Immature natural killer cell (primary cell): ENCODE results near the gene SGSM1. TPM values are rescaled to one million over a fixed set of nuclear protein-coding genes. Genes with fewer than 3 reads are reported as not detected.

Experiments
- DNase-seq, 3 donors: peaks; one replicate each; pipeline ENCODE4 v3.0.0; 2022; ENCODE audit warnings: mixed read lengths in 1 of 3
- H3K27ac Mint-ChIP-seq, 6 donors: one replicate each; pipeline ENCODE4 v1.8.0; 2020; ENCODE audit warnings: mixed read lengths in 6 of 6, mild to moderate bottlenecking in 5 of 6, inconsistent platforms in 4 of 6, moderate library complexity in 3 of 6
- H3K27me3 Mint-ChIP-seq, 3 donors: one replicate each; pipeline ENCODE4 v1.8.0; 2020 to 2021; ENCODE audit warnings: low read depth in 3 of 3, mild to moderate bottlenecking in 3 of 3, mixed read lengths in 3 of 3, moderate library complexity in 3 of 3, inconsistent platforms in 1 of 3
- H3K36me3 Mint-ChIP-seq, 3 donors: one replicate each; pipeline ENCODE4 v1.8.0; 2020; ENCODE audit warnings: mixed read lengths in 3 of 3, inconsistent platforms in 2 of 3, mild to moderate bottlenecking in 2 of 3
- H3K4me1 Mint-ChIP-seq, 2 donors: one replicate each; pipeline ENCODE4 v1.8.0; 2020; ENCODE audit warnings: inconsistent platforms in 2 of 2, mild to moderate bottlenecking in 2 of 2, mixed read lengths in 2 of 2, moderate library complexity in 1 of 2
- H3K4me3 Mint-ChIP-seq, 5 donors: one replicate each; pipeline ENCODE4 v1.8.0; 2020; ENCODE audit warnings: mild to moderate bottlenecking in 5 of 5, mixed read lengths in 5 of 5, inconsistent platforms in 3 of 5, moderate library complexity in 3 of 5
- H3K9me3 Mint-ChIP-seq, 6 donors: one replicate each; pipeline ENCODE4 v1.8.0; 2020; ENCODE audit warnings: mild to moderate bottlenecking in 6 of 6, mixed read lengths in 6 of 6, inconsistent platforms in 4 of 6, moderate library complexity in 3 of 6
- polyA plus RNA-seq, 3 donors: library from polyadenylated mRNA; unstranded; fragments of 300-500 nt; fragmentation: Illumina TruSeq; gene quantifications; one replicate each; pipeline ENCODE4 v1.2.3, GENCODE V29; 2021

SGSM1 gene
- polyA plus RNA-seq, 3 donors from 2014 or later, result 1.5 to 3.9 (median 2.4) TPM

DNA sequence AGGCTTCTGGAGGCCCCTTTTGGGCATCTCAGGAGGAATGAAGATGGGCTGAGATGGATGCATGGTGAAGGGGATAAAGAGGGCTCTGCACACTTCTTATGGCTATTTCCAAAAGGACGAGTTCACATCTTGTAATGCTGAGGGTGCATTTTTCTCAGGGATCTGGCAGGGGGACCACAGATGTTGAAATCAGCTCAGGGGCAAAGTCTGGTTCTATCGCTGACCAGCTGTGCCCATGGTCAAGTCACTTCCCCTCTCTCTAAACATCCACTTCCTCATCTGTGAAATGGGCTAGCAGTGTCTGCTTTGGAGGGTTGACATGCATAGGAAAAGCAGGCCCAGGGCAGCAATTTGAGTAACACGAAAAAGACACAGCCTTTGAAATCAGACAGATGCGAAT lies 114.0 kb downstream of the SGSM1 start:
- Mint-ChIP-seq H3K27ac (no peak overlapping the region), H3K36me3 (peaks cover 17 to 35% (median 28%) of the 10 kb centered on the region in 3 donors), H3K4me3 (no peak overlapping the region), H3K9me3 (no peaks in the 10 kb centered on the region), H3K4me1 (no peaks in the 10 kb centered on the region), H3K27me3 (peaks cover 0 to 2% (median 2%) of the 10 kb centered on the region in 3 donors)
- DNase-seq, result no peak

DNA sequence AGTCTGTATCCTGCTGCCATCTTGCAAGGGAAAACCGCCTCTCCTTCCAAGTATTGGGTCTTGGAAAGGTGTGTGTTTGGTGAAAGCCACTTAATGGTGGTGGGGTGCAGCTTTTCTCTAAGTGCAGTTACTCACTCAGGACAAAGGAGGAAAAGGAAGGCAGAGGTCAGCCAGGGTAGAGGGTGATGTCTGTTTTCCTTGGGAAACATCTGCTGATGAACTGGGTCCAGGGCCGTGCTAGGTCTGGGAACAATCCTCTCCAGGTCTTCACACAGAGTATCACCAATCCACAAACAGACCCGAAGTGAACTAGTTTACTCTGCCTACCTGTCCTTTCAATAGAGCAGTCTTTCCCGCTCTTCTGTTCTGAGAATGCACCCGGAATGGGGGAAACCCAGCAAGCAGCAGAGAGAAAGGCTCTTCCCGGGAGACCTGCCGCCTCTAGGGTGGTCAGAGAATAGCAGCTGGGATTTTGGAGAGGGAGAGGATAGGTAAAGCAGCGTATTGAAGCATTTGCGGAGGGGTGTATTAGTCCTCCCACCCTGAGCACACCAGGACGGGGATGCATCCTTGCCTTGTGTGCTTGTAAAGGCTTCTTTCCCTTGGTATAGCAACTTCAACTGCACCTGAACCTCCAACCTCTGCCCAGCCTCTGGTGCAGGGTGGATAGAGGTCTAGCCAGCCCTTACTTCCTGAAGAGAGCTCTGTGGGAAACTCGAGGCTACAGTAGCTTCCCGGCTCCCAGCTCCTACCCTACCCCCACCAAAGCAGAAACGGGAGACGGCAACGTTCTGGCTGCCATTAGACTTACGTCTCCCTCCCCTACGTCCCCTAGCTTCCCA lies 119.8 kb downstream of the SGSM1 start:
- peaks cover 10 to 30% (median 13%) of the 10 kb centered on the region in 3 donors for H3K36me3 Mint-ChIP-seq
- H3K27ac Mint-ChIP-seq, result no peak overlapping the region
- no peak overlapping the region for H3K4me3 Mint-ChIP-seq
- H3K9me3 Mint-ChIP-seq, result no peaks in the 10 kb centered on the region
- H3K27me3 Mint-ChIP-seq, result peaks cover 0 to 2% (median 0%) of the 10 kb centered on the region in 3 donors
- no peaks in the 10 kb centered on the region for H3K4me1 Mint-ChIP-seq
- DNase-seq, result no peak

DNA sequence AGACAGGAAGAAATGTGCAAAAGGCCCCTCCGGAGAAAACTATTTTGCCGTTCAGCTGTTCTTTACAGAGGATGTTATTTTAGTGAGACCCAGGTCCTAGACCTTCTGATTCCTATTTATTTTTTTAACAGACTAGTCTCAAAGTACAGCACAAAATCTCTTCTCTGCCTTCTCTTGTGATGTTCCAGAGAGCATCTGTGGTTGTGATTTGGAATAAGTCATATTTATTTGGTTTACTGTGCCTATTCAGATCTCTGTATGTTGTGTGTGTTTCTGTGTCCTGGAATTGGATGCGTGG lies 120.4 kb downstream of the SGSM1 start:
- peaks cover 0 to 2% (median 0%) of the 10 kb centered on the region in 3 donors for H3K27me3 Mint-ChIP-seq
- no peak for DNase-seq
- peaks cover 8 to 27% (median 9%) of the 10 kb centered on the region in 3 donors for H3K36me3 Mint-ChIP-seq
- no peak overlapping the region for H3K27ac Mint-ChIP-seq
- H3K4me3 Mint-ChIP-seq, result no peak overlapping the region
- H3K4me1 Mint-ChIP-seq, result no peaks in the 10 kb centered on the region
- no peaks in the 10 kb centered on the region for H3K9me3 Mint-ChIP-seq

DNA sequence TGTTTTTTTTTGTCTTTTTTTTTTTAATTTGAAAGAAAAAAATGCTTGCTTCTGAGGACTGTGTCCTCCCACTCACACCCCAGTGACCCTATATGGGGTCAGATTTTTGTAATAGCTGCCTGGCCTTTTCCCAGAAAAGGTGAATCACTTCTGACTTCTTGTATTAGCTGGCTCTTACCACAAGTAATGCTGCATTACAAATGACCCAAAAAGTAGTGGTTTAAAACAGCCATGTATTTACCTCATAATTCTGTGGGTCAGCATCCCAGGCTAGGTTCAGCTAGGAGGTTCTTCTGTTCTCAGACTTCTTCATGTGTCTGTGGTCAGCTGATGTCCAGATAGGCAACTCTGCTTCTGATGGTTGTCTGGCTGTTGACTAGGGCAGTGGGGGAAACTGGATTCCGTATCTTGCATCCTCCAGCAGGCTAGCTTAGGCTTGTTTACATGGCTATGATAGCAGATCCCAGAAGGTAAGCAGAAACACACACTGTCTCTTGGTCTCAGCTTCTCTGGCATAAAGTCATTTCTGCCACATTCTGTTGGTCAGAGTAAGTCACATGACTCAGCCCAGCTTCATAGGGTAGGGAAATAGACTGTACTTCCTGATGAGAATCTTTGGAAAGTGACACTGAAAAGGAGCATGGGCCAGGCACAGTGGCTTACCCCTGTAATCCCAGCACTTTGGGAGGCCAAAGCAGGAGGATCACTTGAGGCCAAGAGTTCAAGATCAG lies 121.0 kb downstream of the SGSM1 start:
- H3K4me3 Mint-ChIP-seq, result no peak overlapping the region
- peaks cover 7 to 26% (median 8%) of the 10 kb centered on the region in 3 donors for H3K36me3 Mint-ChIP-seq
- no peak for DNase-seq
- no peaks in the 10 kb centered on the region for H3K4me1 Mint-ChIP-seq
- H3K27ac Mint-ChIP-seq, result no peak overlapping the region
- no peaks in the 10 kb centered on the region for H3K9me3 Mint-ChIP-seq
- peaks cover 0 to 2% (median 0%) of the 10 kb centered on the region in 3 donors for H3K27me3 Mint-ChIP-seq

DNA sequence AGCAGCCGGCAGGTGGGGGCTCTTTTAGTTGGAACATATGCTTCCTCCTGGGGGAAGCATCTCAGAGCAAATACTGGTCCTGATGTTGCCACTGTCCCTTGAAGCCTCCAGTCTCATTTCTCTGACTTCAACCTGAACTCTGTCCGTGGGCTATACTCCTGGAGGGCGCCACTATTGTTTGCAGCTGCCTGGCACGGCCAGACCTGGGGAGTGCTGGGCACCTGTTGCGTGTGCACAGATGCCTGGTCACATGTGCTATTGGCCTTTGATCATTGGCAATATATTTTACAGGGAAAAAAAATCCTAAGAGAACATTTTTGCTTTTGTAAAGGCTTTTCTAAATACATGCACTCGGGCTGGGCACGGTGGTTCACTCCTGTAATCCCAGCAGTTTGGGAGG lies 122.3 kb downstream of the SGSM1 start:
- H3K4me3 Mint-ChIP-seq, result no peak overlapping the region
- DNase-seq, result no peak
- no peak overlapping the region for H3K27ac Mint-ChIP-seq
- peaks cover 5 to 23% (median 7%) of the 10 kb centered on the region in 3 donors for H3K36me3 Mint-ChIP-seq
- no peaks in the 10 kb centered on the region for H3K9me3 Mint-ChIP-seq
- H3K27me3 Mint-ChIP-seq, result peaks cover 0 to 2% (median 0%) of the 10 kb centered on the region in 3 donors
- no peaks in the 10 kb centered on the region for H3K4me1 Mint-ChIP-seq

DNA sequence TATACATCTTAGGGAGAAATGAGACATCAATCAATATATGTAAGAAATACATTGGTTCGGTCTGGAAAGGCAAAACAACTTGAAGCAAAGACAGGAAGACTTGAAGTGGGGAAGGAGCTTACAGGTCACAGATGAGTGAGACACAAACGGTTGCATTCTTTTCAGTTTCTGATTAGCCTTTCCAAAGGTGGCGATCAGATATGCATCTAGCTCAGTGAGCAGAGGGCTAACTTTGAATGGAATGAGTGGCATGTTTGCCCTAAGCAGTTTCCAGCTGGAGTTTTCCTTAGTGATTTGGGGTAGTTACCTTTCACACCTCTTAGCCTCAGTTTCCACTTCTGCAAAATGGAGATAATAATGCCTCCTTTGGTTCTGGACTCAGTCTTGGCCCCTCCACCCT lies 124.7 kb downstream of the SGSM1 start:
- Mint-ChIP-seq H3K36me3 (peaks cover 0 to 10% (median 7%) of the 10 kb centered on the region in 3 donors), H3K4me3 (no peak overlapping the region), H3K4me1 (no peaks in the 10 kb centered on the region), H3K27me3 (peaks cover 0 to 2% (median 0%) of the 10 kb centered on the region in 3 donors), H3K9me3 (no peaks in the 10 kb centered on the region), H3K27ac (no peak overlapping the region)
- no peak for DNase-seq

DNA sequence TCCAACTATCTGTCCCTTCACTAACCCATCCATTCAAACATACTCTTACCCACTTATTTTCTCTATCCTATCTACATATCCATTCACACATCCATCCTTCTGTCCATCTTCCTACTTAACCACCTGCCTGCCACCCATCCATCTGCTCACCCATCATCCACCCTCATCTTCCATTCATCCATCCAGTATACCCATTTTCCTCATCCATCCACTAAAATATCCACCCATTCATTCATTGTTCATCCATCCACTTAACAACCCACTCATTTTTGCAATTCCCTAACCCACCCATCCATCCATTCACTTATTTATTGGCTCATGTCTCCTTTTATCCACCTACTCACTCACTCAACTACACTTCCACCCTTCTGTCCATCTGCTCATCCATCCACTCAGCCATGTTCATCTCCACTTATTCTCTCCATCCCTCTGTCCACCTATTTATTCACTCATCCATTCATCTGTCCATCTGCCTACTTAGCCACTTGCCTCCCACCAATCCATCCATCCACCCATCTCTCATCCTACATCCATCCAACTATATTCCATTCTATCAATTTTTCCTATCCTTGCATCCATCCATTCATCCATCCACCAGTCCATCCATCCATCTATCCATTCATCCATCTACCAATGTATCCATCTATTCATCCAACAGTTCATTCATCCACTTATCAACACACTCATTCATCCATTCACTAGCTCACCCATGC lies 129.9 kb downstream of the SGSM1 start:
- H3K36me3 Mint-ChIP-seq, result no peaks in the 10 kb centered on the region
- H3K27ac Mint-ChIP-seq, result no peak overlapping the region
- no peak overlapping the region for H3K4me3 Mint-ChIP-seq
- H3K9me3 Mint-ChIP-seq, result no peaks in the 10 kb centered on the region
- DNase-seq, result no peak
- no peaks in the 10 kb centered on the region for H3K4me1 Mint-ChIP-seq
- H3K27me3 Mint-ChIP-seq, result peaks cover 0 to 7% (median 3%) of the 10 kb centered on the region in 3 donors

DNA sequence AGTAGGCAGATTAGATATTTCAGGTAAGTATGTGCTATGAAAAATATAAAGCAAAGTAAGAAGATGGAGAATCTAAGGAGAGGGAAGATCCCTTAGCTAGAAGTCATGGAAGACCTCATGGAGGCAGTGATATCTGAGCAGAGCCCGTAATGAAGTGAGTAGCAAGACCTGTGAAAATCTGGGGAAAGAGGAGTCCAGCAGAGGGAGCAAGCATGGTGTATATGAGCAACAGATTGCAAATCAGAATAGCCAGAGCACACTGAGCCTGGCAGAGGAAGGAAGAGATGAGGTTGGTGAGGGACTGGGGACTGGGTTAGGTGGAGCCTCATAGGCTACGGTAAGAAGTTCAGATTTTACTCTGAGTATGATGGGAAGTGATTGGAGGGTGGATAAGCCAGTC lies 131.1 kb downstream of the SGSM1 start:
- no peaks in the 10 kb centered on the region for H3K4me1 Mint-ChIP-seq
- H3K27me3 Mint-ChIP-seq, result peaks cover 0 to 7% (median 3%) of the 10 kb centered on the region in 3 donors
- H3K36me3 Mint-ChIP-seq, result no peaks in the 10 kb centered on the region
- H3K27ac Mint-ChIP-seq, result no peak overlapping the region
- DNase-seq, result no peak
- no peak overlapping the region for H3K4me3 Mint-ChIP-seq
- no peaks in the 10 kb centered on the region for H3K9me3 Mint-ChIP-seq

DNA sequence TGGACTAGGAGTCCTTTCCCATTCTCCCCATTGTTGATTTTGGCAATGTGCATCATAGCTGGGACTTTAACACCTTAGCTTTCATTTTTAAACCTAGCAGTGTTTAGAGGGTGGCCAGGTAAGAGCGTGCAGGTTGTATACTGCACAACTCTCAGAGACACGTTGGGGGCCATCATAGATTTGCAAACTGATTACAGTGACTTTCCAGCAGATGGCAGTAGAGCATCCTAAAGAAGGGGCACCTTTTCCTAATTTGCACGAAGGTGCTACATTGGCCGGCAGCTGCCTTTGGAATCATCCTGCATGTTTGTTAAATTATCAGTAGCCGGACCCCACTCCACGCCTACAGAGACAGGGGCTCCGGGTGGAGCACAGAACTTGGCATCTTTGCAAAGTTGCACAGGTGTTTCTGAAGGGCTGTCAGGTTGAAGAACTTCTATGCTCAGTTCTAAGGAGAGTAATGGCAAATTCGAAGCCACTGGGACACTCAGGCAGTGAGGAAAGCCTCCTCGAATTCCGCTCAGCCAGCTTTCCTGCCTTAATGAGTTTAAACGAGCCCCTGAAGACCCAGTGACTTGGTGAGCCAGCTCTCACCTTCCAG lies 132.8 kb downstream of the SGSM1 start:
- Mint-ChIP-seq H3K27ac (no peak overlapping the region), H3K27me3 (peaks cover 2 to 7% (median 3%) of the 10 kb centered on the region in 3 donors), H3K4me1 (no peaks in the 10 kb centered on the region), H3K9me3 (no peaks in the 10 kb centered on the region), H3K36me3 (no peaks in the 10 kb centered on the region), H3K4me3 (no peak overlapping the region)
- DNase-seq, result peak; percentile 43 to 54 (median 46)

DNA sequence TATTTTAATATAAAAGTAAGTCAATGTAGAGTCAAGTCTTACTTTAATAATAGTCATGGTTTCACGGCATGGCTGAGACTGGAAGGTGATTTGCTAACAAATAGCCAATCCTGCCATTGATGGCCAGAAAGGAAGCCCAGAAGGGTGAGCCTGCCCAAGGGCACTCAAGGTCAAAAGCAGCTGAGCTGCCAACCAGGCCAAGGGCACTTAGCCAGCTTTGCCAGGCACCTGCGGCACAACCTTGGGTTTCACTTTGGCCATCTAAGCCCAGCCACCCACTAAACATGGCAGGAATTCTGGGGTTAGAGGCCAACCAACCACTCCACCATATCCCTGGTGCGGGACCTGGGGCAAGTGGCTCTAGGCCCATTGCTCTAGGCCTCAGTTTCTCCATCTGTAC lies 136.3 kb downstream of the SGSM1 start:
- H3K9me3 Mint-ChIP-seq, result no peaks in the 10 kb centered on the region
- no peaks in the 10 kb centered on the region for H3K4me1 Mint-ChIP-seq
- H3K27ac Mint-ChIP-seq, result no peak overlapping the region
- H3K27me3 Mint-ChIP-seq, result peaks cover 4 to 12% (median 10%) of the 10 kb centered on the region in 3 donors
- no peak overlapping the region for H3K4me3 Mint-ChIP-seq
- H3K36me3 Mint-ChIP-seq, result no peaks in the 10 kb centered on the region
- DNase-seq, result no peak

DNA sequence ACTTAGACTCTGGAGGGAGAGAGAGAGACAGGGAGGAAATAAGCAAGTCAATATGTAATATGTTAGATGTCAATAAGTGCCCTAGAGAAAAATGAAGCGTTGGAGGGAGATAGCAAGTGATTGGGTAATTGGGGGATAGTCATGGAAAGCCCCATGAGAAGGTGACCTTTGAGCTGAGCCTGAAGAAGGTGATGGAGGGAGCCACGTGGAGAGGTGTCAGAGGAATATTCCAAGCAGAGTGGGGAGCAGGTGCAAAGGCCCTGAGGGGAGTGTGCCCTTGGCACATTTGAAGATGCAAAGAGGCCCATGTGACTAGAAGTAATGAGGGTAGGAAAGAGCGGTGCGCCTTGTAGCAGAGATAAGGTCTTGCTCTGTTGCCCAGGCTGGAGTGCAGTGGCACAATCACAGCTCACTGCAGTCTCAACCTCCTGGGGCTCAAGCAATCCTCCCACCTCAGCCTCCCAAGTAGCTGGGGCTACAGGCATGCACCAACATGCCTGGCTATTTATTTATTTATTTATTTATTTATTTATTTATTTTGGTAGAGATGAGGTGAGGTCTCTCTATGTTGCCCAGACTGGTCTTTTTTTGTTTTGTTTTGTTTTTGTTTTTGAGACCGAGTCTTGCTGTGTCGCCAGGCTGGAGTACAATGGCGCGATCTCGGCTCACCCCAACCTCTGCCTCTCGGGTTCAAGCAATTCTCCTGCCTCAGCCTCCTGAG lies 138.4 kb downstream of the SGSM1 start:
- Mint-ChIP-seq H3K27ac (no peak overlapping the region), H3K4me1 (peaks cover 0 to under 1% of the 10 kb centered on the region in 2 donors), H3K9me3 (no peaks in the 10 kb centered on the region), H3K4me3 (no peak overlapping the region), H3K27me3 (peaks cover 4 to 23% (median 5%) of the 10 kb centered on the region in 3 donors), H3K36me3 (no peaks in the 10 kb centered on the region)
- DNase-seq, result no peak

DNA sequence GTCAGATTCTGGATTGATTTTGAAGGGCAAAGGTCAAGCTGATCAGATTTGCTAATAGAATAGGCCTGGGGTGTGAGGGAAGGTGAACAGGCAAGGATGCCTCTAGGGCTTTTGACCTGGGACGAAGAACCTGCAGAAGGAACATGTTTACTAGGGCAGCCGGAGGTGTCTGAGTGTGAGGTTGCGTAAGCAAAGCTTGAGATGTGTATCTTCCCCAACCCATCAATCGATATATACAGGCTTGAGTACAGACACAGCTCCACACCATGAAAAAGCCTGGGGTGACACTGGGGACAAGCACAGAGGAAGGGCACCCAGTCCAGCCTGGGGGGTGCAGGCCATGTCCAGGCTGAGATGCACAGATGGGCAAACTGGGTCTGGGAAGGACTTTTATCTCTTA lies 139.4 kb downstream of the SGSM1 start:
- no peak overlapping the region for H3K27ac Mint-ChIP-seq
- H3K9me3 Mint-ChIP-seq, result no peaks in the 10 kb centered on the region
- no peaks in the 10 kb centered on the region for H3K36me3 Mint-ChIP-seq
- no peak overlapping the region for H3K4me3 Mint-ChIP-seq
- peaks cover 6 to 9% of the 10 kb centered on the region in 2 donors for H3K4me1 Mint-ChIP-seq
- H3K27me3 Mint-ChIP-seq, result peaks cover 4 to 23% (median 5%) of the 10 kb centered on the region in 3 donors
- DNase-seq, result no peak

DNA sequence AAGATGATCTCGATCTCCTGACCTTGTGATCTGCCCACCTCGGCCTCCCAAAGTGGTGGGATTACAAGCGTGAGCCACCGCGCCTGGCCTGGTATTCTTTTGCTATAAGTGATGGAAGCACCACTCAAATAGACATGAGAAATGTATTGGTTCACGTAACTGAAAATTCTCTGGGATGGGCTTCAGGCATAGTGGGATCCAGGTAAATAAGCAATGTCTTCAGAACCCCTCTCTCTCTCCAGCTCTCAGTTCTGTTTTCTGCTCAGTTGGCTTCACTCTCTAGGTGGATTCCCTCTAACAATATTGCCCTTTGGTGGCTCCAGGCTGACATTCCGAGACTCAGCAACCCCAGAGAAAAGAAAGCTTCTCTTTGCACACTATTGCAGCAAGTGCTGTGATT lies 141.4 kb downstream of the SGSM1 start:
- no peaks in the 10 kb centered on the region for H3K9me3 Mint-ChIP-seq

More for the DNA sequence above, 141.4 kb downstream of the SGSM1 start:
- H3K27ac Mint-ChIP-seq, result no peak overlapping the region
- DNase-seq, result no peak
- no peak overlapping the region for H3K4me3 Mint-ChIP-seq
- peaks cover 18 to 22% of the 10 kb centered on the region in 2 donors for H3K4me1 Mint-ChIP-seq
- no peaks in the 10 kb centered on the region for H3K36me3 Mint-ChIP-seq
- H3K27me3 Mint-ChIP-seq, result peaks cover 5 to 37% (median 11%) of the 10 kb centered on the region in 3 donors
